Colonic mucosa (tissue), 4 donors: ENCODE results near the gene PLSCR2. TPM values are rescaled to one million over a fixed set of nuclear protein-coding genes. Genes with fewer than 3 reads are reported as not detected.
"Not testable (repeated sequence)": the region's sequence is repeated elsewhere in the genome, so short reads cannot be mapped to it uniquely, and the experiment has no call there.

Source experiments
- DNase-seq: peaks from one replicate; pipeline ENCODE4 v3.0.0-alpha.2; 2020
- H3K27ac ChIP-seq: fragments of 200-600 bp; one replicate; pipeline ENCODE4 v1.8.0; 2021
- H3K27me3 ChIP-seq: fragments of 200-600 bp; one replicate; pipeline ENCODE4 v1.8.0; 2021
- H3K36me3 ChIP-seq: fragments of 200-600 bp; one replicate; pipeline ENCODE4 v1.8.0; 2021
- H3K4me1 ChIP-seq: fragments of 200-600 bp; one replicate; pipeline ENCODE4 v1.8.0; 2021; ENCODE audit warnings: mild to moderate bottlenecking
- H3K4me3 ChIP-seq: fragments of 200-600 bp; one replicate; pipeline ENCODE4 v1.8.0; 2021
- H3K9ac ChIP-seq, 2 donors: one replicate each; pipeline ENCODE4 v1.7.0; 2013; ENCODE audit warnings: control low read depth in 2 of 2, low read depth in 2 of 2, low read length in 2 of 2
- H3K9me3 ChIP-seq: fragments of 200-600 bp; one replicate; pipeline ENCODE4 v1.8.0; 2021
- CTCF ChIP-seq: fragments of 200-600 bp; IDR thresholded peaks from one replicate; pipeline ENCODE4 v1.8.0; 2022; ENCODE audit warnings: antibody characterized with exemption, mild to moderate bottlenecking
- intact Hi-C: fragments of 100-400 bp; cut with DNase I; formaldehyde crosslinking; loops from one replicate; pipeline ENCODE4 v1.14.1; 2022
- total RNA-seq, 2 donors: library from RNA; stranded (reverse); fragmentation: NEBNext Ultra II Directional in 1 of 2; extraction: Animal tissue kit (Norgen Biotek cat#: 25700) in 1 of 2; gene quantifications; one replicate each; pipeline ENCODE4 v1.2.1, GENCODE V29; 2021
- donor health status: healthy.
- donor health status: DM: no; HTN: no; CAD: no.
- donor health status: DM: no; HTN: no; CAD: no.

The PLSCR2 gene
- total RNA-seq, 2 donors from 2014 or later: 0.90 to 0.94 TPM

DNA sequence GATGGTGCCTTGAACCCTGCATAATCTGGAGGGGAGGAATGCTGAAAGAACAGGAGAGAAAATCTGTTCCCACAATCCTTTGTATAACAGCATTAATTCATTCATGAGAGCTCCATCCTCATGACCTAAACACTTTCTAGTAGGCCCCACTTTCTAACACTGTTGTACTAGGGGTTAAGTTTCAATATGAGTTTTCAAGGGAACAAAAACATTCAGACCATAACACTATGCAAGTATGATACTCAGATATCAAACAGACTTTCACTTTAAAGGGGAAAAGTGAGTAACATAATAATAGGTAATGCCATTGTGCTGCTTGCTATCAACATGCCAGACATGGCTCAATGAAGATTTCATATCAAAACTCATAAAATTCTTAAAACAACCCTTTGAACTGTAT is 32.4 kb upstream of the PLSCR2 start:
- H3K9ac ChIP-seq: no peak overlapping the region
- intact Hi-C loops: no loop called here
- H3K4me1 ChIP-seq: peaks cover 6% of the 10 kb centered on the region

DNA sequence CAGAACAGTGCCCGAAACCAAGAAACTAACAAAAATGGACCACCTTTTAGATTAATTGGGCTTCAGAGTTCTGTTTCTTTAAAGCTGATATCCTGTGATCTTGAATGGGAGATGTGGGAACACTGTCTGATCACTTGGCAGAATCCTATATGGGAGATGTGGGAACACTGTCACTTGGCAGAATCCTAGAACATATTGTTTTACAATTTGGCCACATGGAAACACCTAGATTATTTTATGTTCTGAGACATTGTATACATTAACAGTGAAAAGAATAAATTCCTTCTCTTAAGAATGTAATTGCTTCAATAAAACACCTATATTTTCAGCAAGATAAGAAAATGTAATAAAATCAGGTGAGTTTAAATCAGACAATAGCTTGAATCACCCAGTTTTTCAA is 30.3 kb upstream of the PLSCR2 start:
- TF ChIP-seq CTCF: no peak
- H3K4me1 ChIP-seq: peaks cover 3% of the 10 kb centered on the region
- H3K27ac ChIP-seq: peak overlapping the region; percentile 33
- no peaks in the 10 kb centered on the region for H3K27me3 ChIP-seq
- intact Hi-C loops: no loop called here
- no peaks in the 10 kb centered on the region for H3K36me3 ChIP-seq
- no peak for DNase-seq
- H3K9ac ChIP-seq: no peak overlapping the region
- no peak overlapping the region for H3K4me3 ChIP-seq
- H3K9me3 ChIP-seq: no peaks in the 10 kb centered on the region

More for the DNA sequence above, 32.4 kb upstream of the PLSCR2 start:
- DNase-seq: no peak
- no peak overlapping the region for H3K27ac ChIP-seq
- no peaks in the 10 kb centered on the region for H3K27me3 ChIP-seq
- no peaks in the 10 kb centered on the region for H3K9me3 ChIP-seq
- no peak overlapping the region for H3K4me3 ChIP-seq
- no peaks in the 10 kb centered on the region for H3K36me3 ChIP-seq
- no peak for TF ChIP-seq CTCF

GRCh38 chr3:146498002-146498736 is 28.8 kb upstream of the PLSCR2 start:
- DNase-seq: no peak
- Histone ChIP-seq H3K36me3 (no peaks in the 10 kb centered on the region), H3K27me3 (no peaks in the 10 kb centered on the region), H3K4me1 (peaks cover 3% of the 10 kb centered on the region), H3K4me3 (no peak overlapping the region), H3K27ac (no peak overlapping the region), H3K9me3 (no peaks in the 10 kb centered on the region), H3K9ac (peak overlapping the region in 1 of 2 donors; percentile 2)
- intact Hi-C loops: no loop called here
- TF ChIP-seq CTCF: no peak

- H3K27me3 ChIP-seq, H3K36me3 ChIP-seq, H3K9me3 ChIP-seq, intact Hi-C loops, DNase-seq, H3K4me1 ChIP-seq, H3K27ac ChIP-seq, H3K4me3 ChIP-seq, H3K9ac ChIP-seq: not testable (repeated sequence)
Measured at GRCh38 chr3:146497145-146497843, 27.9 kb upstream of the PLSCR2 start.

DNA sequence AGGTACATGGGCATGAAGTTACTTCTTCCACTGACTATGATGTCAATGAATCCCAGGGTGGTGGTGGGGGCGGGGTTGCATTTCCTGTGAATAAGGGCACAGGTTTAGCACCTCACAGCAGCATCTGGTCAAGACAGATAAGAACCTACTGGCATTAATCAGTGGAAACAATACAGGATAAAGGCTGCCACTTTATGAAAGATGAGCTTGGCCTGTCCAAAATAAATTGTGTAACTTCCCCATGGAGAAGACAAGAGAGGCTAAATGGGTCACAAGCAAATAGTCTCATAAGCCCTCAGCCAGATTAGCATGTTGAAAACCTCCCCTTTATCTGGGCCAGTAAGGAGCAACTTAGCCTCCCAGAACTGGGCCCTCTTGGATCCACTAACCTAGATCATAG is 27.4 kb upstream of the PLSCR2 start:
- H3K9me3 ChIP-seq: no peaks in the 10 kb centered on the region
- no peaks in the 10 kb centered on the region for H3K4me1 ChIP-seq
- no peak for DNase-seq
- TF ChIP-seq CTCF: no peak
- H3K4me3 ChIP-seq: no peak overlapping the region
- intact Hi-C loops: no loop called here
- H3K36me3 ChIP-seq: no peaks in the 10 kb centered on the region
- no peak overlapping the region for H3K9ac ChIP-seq
- no peak overlapping the region for H3K27ac ChIP-seq
- no peaks in the 10 kb centered on the region for H3K27me3 ChIP-seq

- DNase-seq: no peak
- H3K36me3 ChIP-seq: no peaks in the 10 kb centered on the region
- H3K9ac ChIP-seq: no peak overlapping the region
- no peaks in the 10 kb centered on the region for H3K27me3 ChIP-seq
- intact Hi-C loops: no loop called here
- H3K9me3 ChIP-seq: no peaks in the 10 kb centered on the region
- no peak overlapping the region for H3K4me3 ChIP-seq
- no peaks in the 10 kb centered on the region for H3K4me1 ChIP-seq
- no peak overlapping the region for H3K27ac ChIP-seq
- no peak for TF ChIP-seq CTCF
Measured at GRCh38 chr3:146496251-146496650, 26.9 kb upstream of the PLSCR2 start.
